ENCODE data around the gene C6orf47. TPM values are rescaled to one million over a fixed set of nuclear protein-coding genes. Genes with fewer than 3 reads are reported as not detected.

The C6orf47 gene
- total and polyA plus RNA-seq, 2 donors (not counting 3 experiments of a cell fraction or from before 2014, with no cell fraction given) = 5.8 to 12.8 TPM

- Histone ChIP-seq H3K4me2 (ENCODE audit: insufficient read depth, low read length) (no peak overlapping the region), H3K27me3 (ENCODE audit: control insufficient read depth in 2 of 2, insufficient read depth in 2 of 2, low read length in 2 of 2) (no peaks in the 10 kb centered on the region), H3K36me3 (ENCODE audit: control insufficient read depth in 2 of 2, extremely low read depth in 1 of 2, insufficient read depth in 2 of 2, low read length in 2 of 2) (peaks cover 0 to 20% of the 10 kb centered on the region in 2 experiments), H3K27ac (ENCODE audit: insufficient read depth, low read depth, low read length) (no peak overlapping the region), H3K9me3 (replicated peaks; ENCODE audit: control insufficient read depth, insufficient read depth, low read length) (no peaks in the 10 kb centered on the region), H3K9ac (replicated peaks; ENCODE audit: extremely low read depth, insufficient read depth, low read length) (no peak overlapping the region), H3K79me2 (ENCODE audit: control insufficient read depth, insufficient read depth, low read length) (no peaks in the 10 kb centered on the region), H3K4me1 (ENCODE audit: control insufficient read depth, extremely low read depth, insufficient read depth, low read length) (peaks cover 8% of the 10 kb centered on the region), H2AFZ (ENCODE audit: low read depth, low read length) (no peak overlapping the region), H3K9me1 (replicated peaks; ENCODE audit: control insufficient read depth, extremely low read depth, insufficient read depth, low read length) (no peaks in the 10 kb centered on the region), H3K4me3 (replicated peaks in 1 of 3; ENCODE audit: insufficient read depth in 1 of 3, low read depth in 1 of 3, low read length in 3 of 3) (no peak overlapping the region), H4K20me1 (replicated peaks; ENCODE audit: control insufficient read depth, extremely low read depth, insufficient read depth, low read length) (no peaks in the 10 kb centered on the region)
- BruUV-seq (replicated peaks) = no TSS peak
- CTCF ChIA-PET = interaction anchor here (0.6 to 2.0 kb wide), 4 partner anchors 10 to 146 kb away, joined by 3 to 10 read pairs (median 4); no protein-coding TSS in a partner anchor
- POLR2A ChIA-PET = no interaction called here
- FAIRE-seq (no peak), DNase-seq (ENCODE audit: low read depth, low spot score) (no peak)
- dilution Hi-C loops (cut with MboI; ENCODE audit: extremely low pct_ligation_motif_present, low sequenced_read_pairs) = no loop called here
- intact Hi-C loops (cut with micrococcal nuclease) = no loop called here
- TF ChIP-seq EZH2 (IDR thresholded peaks at IDR 0.05; ENCODE audit: borderline replicate concordance, low read depth, low read length, severe bottlenecking) = no peak
- TF ChIP-seq, protein P1, sequence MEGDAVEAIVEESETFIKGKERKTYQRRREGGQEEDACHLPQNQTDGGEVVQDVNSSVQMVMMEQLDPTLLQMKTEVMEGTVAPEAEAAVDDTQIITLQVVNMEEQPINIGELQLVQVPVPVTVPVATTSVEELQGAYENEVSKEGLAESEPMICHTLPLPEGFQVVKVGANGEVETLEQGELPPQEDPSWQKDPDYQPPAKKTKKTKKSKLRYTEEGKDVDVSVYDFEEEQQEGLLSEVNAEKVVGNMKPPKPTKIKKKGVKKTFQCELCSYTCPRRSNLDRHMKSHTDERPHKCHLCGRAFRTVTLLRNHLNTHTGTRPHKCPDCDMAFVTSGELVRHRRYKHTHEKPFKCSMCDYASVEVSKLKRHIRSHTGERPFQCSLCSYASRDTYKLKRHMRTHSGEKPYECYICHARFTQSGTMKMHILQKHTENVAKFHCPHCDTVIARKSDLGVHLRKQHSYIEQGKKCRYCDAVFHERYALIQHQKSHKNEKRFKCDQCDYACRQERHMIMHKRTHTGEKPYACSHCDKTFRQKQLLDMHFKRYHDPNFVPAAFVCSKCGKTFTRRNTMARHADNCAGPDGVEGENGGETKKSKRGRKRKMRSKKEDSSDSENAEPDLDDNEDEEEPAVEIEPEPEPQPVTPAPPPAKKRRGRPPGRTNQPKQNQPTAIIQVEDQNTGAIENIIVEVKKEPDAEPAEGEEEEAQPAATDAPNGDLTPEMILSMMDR (IDR thresholded peaks at IDR 0.05; ENCODE audit: extremely low read depth in 1 of 2, insufficient read depth in 1 of 2, low read depth in 1 of 2, low read length in 2 of 2) = no peak
- TF ChIP-seq MYC (IDR thresholded peaks at IDR 0.05; ENCODE audit: low read depth, low read length) = no peak
- TF ChIP-seq JUN (IDR thresholded peaks at IDR 0.05; ENCODE audit: borderline replicate concordance, insufficient read depth, insufficient read length, low read depth) = no peak
- no peak for TF ChIP-seq POLR2AphosphoS5 (IDR thresholded peaks at IDR 0.05; ENCODE audit: insufficient read depth, low read depth, low read length)
These were observed 23.0 kb upstream of the C6orf47 start for GRCh38 chr6:31683591-31683990.

All from endothelial cell of umbilical vein (primary cell).